RWPE1 (cell line): Measurements from ENCODE around the gene TIPIN.
"Not testable (repeated sequence)": the region's sequence is repeated elsewhere in the genome, so short reads cannot be mapped to it uniquely, and the experiment has no call there.

Source experiments
- CTCF ChIA-PET: fragments of 350-600 bp; sonication (Branson Sonifier 250); formaldehyde crosslinking; extraction: SDS; loops from one replicate; lab custom pipeline; 2021; lab: Yijun Ruan, JAX
- POLR2A ChIA-PET: fragments of 400-600 bp; formaldehyde crosslinking; extraction: SDS; loops from one replicate; lab custom pipeline; 2020; ENCODE audit warnings: antibody characterized with exemption; ENCODE audit not compliant: low non-redundant PET; lab: Yijun Ruan, JAX
- DNase-seq: peaks from one replicate; pipeline ENCODE4 v3.0.0; 2012; ENCODE audit warnings: low spot score
- H3K27ac ChIP-seq: fragments of 450-650 bp; 2 replicates; pipeline ENCODE4 v1.5.1; 2017
- TF ChIP-seq, protein P1 (sequence below): fragments of 450-650 bp; conservative IDR thresholded peaks from 2 replicates; pipeline ENCODE4 v1.5.1; 2017; ENCODE audit warnings: low read depth, mild to moderate bottlenecking

The TIPIN gene

DNA sequence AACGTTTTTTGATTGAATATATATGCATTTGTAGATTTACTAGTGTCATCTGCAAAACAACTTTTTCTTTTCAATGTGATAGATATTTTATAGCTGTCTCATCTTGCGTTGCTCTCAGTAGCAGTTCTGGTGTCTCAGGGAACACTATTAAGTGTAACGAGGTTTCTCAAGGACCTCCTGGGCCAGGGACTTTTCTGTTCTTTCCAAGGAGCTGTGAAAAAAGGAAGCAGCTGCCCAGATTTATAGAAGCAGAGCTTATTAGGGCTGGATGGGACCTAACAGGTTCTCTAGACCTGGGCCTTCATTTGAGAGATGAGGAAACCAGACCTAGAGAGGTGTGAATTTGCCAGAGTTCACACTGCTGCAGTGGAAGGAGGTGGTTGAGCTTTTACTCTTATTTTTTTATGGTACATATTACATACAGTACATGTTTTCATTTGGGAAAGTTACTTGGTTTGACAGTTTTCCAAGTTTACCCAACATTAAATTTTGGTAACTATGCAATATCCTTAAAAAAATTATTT, 46.3 kb upstream of the TIPIN start:
- TF ChIP-seq, protein P1, sequence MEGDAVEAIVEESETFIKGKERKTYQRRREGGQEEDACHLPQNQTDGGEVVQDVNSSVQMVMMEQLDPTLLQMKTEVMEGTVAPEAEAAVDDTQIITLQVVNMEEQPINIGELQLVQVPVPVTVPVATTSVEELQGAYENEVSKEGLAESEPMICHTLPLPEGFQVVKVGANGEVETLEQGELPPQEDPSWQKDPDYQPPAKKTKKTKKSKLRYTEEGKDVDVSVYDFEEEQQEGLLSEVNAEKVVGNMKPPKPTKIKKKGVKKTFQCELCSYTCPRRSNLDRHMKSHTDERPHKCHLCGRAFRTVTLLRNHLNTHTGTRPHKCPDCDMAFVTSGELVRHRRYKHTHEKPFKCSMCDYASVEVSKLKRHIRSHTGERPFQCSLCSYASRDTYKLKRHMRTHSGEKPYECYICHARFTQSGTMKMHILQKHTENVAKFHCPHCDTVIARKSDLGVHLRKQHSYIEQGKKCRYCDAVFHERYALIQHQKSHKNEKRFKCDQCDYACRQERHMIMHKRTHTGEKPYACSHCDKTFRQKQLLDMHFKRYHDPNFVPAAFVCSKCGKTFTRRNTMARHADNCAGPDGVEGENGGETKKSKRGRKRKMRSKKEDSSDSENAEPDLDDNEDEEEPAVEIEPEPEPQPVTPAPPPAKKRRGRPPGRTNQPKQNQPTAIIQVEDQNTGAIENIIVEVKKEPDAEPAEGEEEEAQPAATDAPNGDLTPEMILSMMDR, result no peak
- no peak for DNase-seq
- no peak overlapping the region for H3K27ac ChIP-seq
- CTCF ChIA-PET, result no interaction called here
- POLR2A ChIA-PET, result no interaction called here

DNA sequence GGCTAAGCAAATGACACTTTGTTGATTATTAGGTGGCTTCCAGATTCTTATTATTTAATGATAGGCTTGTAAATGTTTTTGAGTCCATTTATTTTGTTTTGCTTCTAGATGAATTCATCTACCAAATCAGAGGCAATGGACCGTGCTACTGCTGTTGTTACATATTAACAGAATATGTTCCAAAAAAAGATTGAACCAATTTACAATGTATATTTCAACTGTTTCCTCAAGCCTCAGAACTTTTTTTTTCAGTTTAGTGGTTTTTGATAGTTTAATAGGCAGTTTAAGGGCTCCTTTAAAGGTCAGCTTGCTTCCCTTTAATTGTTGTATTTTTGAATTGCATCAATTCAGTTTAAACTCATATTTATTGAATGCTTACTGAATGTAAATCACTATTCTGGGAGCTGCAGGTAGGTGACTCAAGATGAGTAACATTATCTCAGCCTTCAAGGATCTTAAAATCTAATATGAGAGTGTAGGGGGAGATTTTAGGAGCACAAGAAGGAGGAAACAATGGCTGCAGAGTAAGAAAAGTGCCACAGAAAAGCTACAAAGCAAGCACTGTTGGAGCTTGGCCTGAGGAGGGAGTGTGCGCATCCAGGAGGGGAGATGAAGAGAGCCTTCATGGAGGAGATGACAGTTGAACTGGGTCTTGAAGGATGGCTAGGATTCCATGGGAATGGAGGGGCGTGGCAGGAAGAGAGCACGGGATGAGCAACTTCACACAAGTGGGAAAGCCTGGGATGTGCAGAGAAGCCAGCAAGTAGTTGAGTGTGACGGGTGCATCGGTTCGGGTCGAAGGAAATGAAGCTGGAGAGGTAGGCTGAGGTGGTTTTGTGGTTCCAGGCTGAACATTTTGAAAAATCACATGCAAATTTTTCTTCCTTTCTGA, 44.9 kb upstream of the TIPIN start:
- TF ChIP-seq, protein P1, result no peak
- ChIA-PET CTCF (interaction anchor here (1.0 kb wide), 1 partner anchor 10 kb away, joined by 3 read pairs; no protein-coding TSS in a partner anchor), POLR2A (no interaction called here)
- no peak overlapping the region for H3K27ac ChIP-seq
- peak; percentile 35 for DNase-seq

DNA sequence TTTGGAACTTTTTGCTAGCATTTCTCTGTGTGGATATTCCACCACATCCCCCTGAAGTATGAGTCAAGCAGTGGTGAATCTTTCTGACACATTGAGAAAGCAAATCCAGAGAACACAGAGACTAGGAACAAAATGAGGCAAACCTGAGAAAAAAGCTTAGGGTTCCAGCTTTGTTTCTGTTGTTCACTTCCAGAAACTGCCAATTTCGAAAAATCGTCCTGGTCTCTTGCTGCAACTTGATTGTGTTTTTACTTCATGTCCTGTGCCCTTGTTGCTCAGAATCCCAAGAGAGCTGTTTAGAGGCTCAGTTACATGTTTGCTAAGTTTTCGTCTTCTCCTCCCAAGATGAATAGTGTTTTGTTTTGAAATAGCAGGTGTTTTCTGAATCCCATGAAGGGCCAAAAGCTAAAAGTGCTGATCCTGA, 43.9 kb upstream of the TIPIN start:
- no peak for DNase-seq
- no peak overlapping the region for H3K27ac ChIP-seq
- POLR2A ChIA-PET, result no interaction called here
- CTCF ChIA-PET, result no interaction called here
- TF ChIP-seq, protein P1, result no peak

DNA sequence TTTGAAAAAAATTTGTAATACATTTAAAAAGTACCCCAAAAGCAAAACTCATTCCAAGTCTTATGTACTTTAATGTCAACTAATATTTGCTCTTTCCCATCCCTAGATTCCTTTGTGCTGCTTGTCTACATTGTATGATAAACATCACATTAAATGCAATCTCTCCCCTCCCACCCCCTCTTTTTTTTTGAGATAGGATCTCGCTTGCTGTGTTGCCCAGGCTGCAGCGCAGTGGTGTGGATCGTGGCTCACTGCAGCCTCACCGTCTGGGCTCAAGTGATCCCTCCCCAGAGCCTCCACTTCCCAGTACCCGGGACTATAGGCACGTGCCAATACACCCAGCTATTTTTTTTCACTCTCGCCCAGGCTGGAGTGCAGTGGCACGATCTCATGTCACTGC, 42.8 kb upstream of the TIPIN start:
- no peak for DNase-seq
- TF ChIP-seq, protein P1, result no peak
- ChIA-PET POLR2A (no interaction called here), CTCF (interaction anchor here (0.8 kb wide), 1 partner anchor 12 kb away, joined by 4 read pairs; no protein-coding TSS in a partner anchor)
- H3K27ac ChIP-seq, result no peak overlapping the region

DNA sequence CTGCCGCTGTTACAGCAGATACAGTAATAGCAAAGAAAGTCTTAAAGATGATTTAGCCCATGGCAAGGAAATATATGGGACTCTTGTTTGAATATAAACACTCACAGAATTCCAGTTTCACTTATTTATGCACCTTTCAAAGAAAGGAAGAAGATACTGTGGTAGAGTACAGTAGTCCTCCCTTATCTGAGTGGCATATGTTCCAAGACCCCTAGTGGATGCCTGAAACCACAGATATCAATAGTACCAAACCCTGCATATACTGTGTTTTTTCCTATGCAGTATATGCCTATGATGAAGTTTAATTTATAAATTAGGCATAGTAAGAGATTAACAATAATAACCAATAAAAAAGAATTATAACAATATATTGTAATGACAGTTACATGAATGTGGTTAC, 38.4 kb upstream of the TIPIN start:
- CTCF ChIA-PET, result no interaction called here
- POLR2A ChIA-PET, result no interaction called here
- TF ChIP-seq, protein P1, result no peak
- H3K27ac ChIP-seq, result no peak overlapping the region
- DNase-seq, result no peak

DNA sequence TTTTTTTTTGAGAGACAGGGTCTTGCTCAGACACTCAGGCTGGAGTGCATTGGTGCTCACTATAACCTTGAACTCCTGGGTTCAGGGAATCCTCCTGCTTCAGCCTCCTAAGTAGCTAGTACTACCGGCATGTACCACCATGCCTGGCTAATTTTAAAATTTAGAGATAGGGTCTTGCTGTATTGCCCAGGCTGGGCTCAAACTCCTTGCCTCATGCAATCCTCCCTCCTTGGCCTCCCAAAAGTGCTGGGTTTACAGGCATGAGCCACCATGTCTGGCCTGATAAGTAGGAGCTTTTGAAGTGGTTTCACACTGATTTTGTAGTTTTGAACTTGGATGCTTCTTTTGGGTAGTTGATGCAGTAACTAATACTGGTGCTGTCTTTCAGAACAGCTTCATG, 38.0 kb upstream of the TIPIN start:
- POLR2A ChIA-PET, result no interaction called here
- CTCF ChIA-PET, result interaction anchor here (0.6 kb wide), 1 partner anchor 73 kb away, joined by 4 read pairs; no protein-coding TSS in a partner anchor
- TF ChIP-seq, protein P1, result no peak
- no peak overlapping the region for H3K27ac ChIP-seq
- DNase-seq, result no peak

DNA sequence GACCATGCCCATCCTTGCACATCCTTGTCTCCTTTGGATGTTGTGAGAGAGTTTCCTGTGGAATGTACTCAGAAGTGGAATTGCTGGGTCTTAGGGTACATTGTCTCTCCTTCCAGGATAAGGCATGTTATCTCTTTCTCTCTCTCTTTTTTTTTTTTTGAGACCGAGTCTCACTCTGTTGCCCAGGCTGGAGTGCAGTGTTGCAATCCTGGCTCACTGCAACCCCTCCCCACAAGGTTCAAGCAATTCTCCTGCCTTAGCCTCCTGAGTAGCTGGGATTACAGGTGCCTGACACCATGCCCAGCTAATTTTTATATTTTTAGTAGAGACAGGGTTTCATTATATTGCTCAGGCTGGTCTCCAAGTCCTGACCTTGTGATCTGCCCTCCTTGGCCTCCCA, 36.6 kb upstream of the TIPIN start:
- CTCF ChIA-PET, result interaction anchor here (0.7 kb wide), 1 partner anchor 102 kb away, joined by 7 read pairs; no protein-coding TSS in a partner anchor
- DNase-seq, POLR2A ChIA-PET, H3K27ac ChIP-seq: not testable (repeated sequence)
